GM10266 (cell line): ENCODE measurements around the gene SCN9A.

ENCODE experiments used
- DNase-seq: peaks from one replicate; pipeline ENCODE4 v3.0.0; 2012; ENCODE audit errors: extremely low spot score
- CTCF ChIP-seq: IDR thresholded peaks from 2 replicates; pipeline ENCODE4 v1.5.1; 2012; ENCODE audit warnings: mild to moderate bottlenecking, low read depth; ENCODE audit not compliant: control insufficient read depth, insufficient read depth; ENCODE audit errors: missing control alignments

Gene SCN9A

GRCh38 chr2:166376488-166376828 is 714 bp upstream of the SCN9A start:
- TF ChIP-seq CTCF, result no peak
- no peak for DNase-seq

- DNase-seq, result no peak
- no peak for TF ChIP-seq CTCF
Measured at GRCh38 chr2:166375195-166375735, 479 bp downstream of the SCN9A start.

GRCh38 chr2:166373951-166374350 is 1.8 kb downstream of the SCN9A start:
- DNase-seq, result no peak
- no peak for TF ChIP-seq CTCF

GRCh38 chr2:166373539-166373938 is 2.2 kb downstream of the SCN9A start:
- DNase-seq, result no peak
- TF ChIP-seq CTCF, result no peak

GRCh38 chr2:166373105-166373504 is 2.6 kb downstream of the SCN9A start:
- DNase-seq, result no peak
- TF ChIP-seq CTCF, result no peak

GRCh38 chr2:166372046-166372445 is 3.7 kb downstream of the SCN9A start:
- no peak for DNase-seq
- TF ChIP-seq CTCF, result no peak

- DNase-seq, result no peak
- TF ChIP-seq CTCF, result no peak
Measured at GRCh38 chr2:166365803-166366420, 9.8 kb downstream of the SCN9A start.
